Large intestine (tissue), 12 donors: ENCODE data around the gene PTP4A1. TPM values are rescaled to one million over a fixed set of nuclear protein-coding genes. Genes with fewer than 3 reads are reported as not detected.
"Not testable (repeated sequence)": the region's sequence is repeated elsewhere in the genome, so short reads cannot be mapped to it uniquely, and the experiment has no call there.

ENCODE experiments used
- DNase-seq, 2 donors: peaks; one replicate each; pipeline versions ENCODE4 v3.0.0 to v3.0.0-alpha.2; 2013
- H3K27ac ChIP-seq: one replicate; pipeline ENCODE4 v1.5.1; 2013; ENCODE audit warnings: low read length
- H3K27me3 ChIP-seq: 2 replicates; pipeline ENCODE4 v1.6.1; 2013; ENCODE audit warnings: low read length; ENCODE audit not compliant: control insufficient read depth, insufficient read depth
- H3K36me3 ChIP-seq: 2 replicates; pipeline ENCODE4 v1.6.1; 2013; ENCODE audit warnings: low read length; ENCODE audit not compliant: control insufficient read depth, insufficient read depth
- H3K4me1 ChIP-seq: one replicate; pipeline ENCODE4 v1.6.1; 2013; ENCODE audit warnings: low read length; ENCODE audit not compliant: control insufficient read depth, insufficient read depth
- H3K4me3 ChIP-seq: one replicate; pipeline ENCODE4 v1.5.1; 2013; ENCODE audit warnings: low read length
- H3K9me3 ChIP-seq: one replicate; pipeline ENCODE4 v1.6.1; 2013; ENCODE audit warnings: mild to moderate bottlenecking, low read depth, low read length, moderate library complexity; ENCODE audit not compliant: control insufficient read depth
- WGBS: methylation state at CpG from one replicate; pipeline ENCODE4 v1.1.5; 2013; ENCODE audit warnings: low lambda C conversion rate; ENCODE audit not compliant: insufficient coverage; 5-methylcytosine and 5-hydroxymethylcytosine counted together
- long read RNA-seq, 11 donors: transcript quantifications; one replicate each; lab custom pipeline, GENCODE V29; 2026
- polyA plus RNA-seq: library from polyadenylated mRNA; unstranded; fragments of 120-200 nt; gene quantifications from one replicate; pipeline ENCODE4 v1.2.1, GENCODE V29; 2013

Gene PTP4A1
- 87.9 TPM for polyA plus RNA-seq
- long read RNA-seq, donor 1, transcript PTP4A1-203 (5 exons, 2,203 nt): major isoform, 11 of 11 reads
- long read RNA-seq, donor 1, partial matches to known transcripts: 0 of 11 reads
- long read RNA-seq, donor 1, other reads (novel, unspliced or antisense): 0 of 11 reads
- long read RNA-seq, donor 2, transcript PTP4A1-203 (5 exons, 2,203 nt): major isoform, 14 of 14 reads
- long read RNA-seq, donor 2, partial matches to known transcripts: 0 of 14 reads
- long read RNA-seq, donor 2, other reads (novel, unspliced or antisense): 0 of 14 reads
- long read RNA-seq, donor 3, transcript PTP4A1-203 (5 exons, 2,203 nt): major isoform, 23 of 23 reads
- long read RNA-seq, donor 3, partial matches to known transcripts: 0 of 23 reads
- long read RNA-seq, donor 3, other reads (novel, unspliced or antisense): 0 of 23 reads
- long read RNA-seq, donor 4, partial matches to known transcripts: 0 of 3 reads
- long read RNA-seq, donor 4, other reads (novel, unspliced or antisense): 0 of 3 reads
- long read RNA-seq, donor 5, transcript PTP4A1-203 (5 exons, 2,203 nt): major isoform, 5 of 5 reads
- long read RNA-seq, donor 5, partial matches to known transcripts: 0 of 5 reads
- long read RNA-seq, donor 5, other reads (novel, unspliced or antisense): 0 of 5 reads
- long read RNA-seq, donor 6, transcript PTP4A1-203 (5 exons, 2,203 nt): major isoform, 11 of 11 reads
- long read RNA-seq, donor 6, partial matches to known transcripts: 0 of 11 reads
- long read RNA-seq, donor 6, other reads (novel, unspliced or antisense): 0 of 11 reads
- long read RNA-seq, donor 7, transcript PTP4A1-203 (5 exons, 2,203 nt): major isoform, 8 of 8 reads
- long read RNA-seq, donor 7, partial matches to known transcripts: 0 of 8 reads
- long read RNA-seq, donor 7, other reads (novel, unspliced or antisense): 0 of 8 reads
- long read RNA-seq, donor 8, transcript PTP4A1-203 (5 exons, 2,203 nt): major isoform, 25 of 36 reads
- long read RNA-seq, donor 8, partial matches to known transcripts: 11 of 36 reads
- long read RNA-seq, donor 8, other reads (novel, unspliced or antisense): 0 of 36 reads
- long read RNA-seq, donor 9, transcript PTP4A1-203 (5 exons, 2,203 nt): major isoform, 11 of 70 reads
- long read RNA-seq, donor 9, partial matches to known transcripts: 59 of 70 reads
- long read RNA-seq, donor 9, other reads (novel, unspliced or antisense): 0 of 70 reads
- long read RNA-seq, donor 10, transcript PTP4A1-203 (5 exons, 2,203 nt): major isoform, 15 of 136 reads
- long read RNA-seq, donor 10, partial matches to known transcripts: 121 of 136 reads
- long read RNA-seq, donor 10, other reads (novel, unspliced or antisense): 0 of 136 reads
- long read RNA-seq, donor 11, transcript PTP4A1-203 (5 exons, 2,203 nt): major isoform, 6 of 6 reads
- long read RNA-seq, donor 11, partial matches to known transcripts: 0 of 6 reads
- long read RNA-seq, donor 11, other reads (novel, unspliced or antisense): 0 of 6 reads

DNA sequence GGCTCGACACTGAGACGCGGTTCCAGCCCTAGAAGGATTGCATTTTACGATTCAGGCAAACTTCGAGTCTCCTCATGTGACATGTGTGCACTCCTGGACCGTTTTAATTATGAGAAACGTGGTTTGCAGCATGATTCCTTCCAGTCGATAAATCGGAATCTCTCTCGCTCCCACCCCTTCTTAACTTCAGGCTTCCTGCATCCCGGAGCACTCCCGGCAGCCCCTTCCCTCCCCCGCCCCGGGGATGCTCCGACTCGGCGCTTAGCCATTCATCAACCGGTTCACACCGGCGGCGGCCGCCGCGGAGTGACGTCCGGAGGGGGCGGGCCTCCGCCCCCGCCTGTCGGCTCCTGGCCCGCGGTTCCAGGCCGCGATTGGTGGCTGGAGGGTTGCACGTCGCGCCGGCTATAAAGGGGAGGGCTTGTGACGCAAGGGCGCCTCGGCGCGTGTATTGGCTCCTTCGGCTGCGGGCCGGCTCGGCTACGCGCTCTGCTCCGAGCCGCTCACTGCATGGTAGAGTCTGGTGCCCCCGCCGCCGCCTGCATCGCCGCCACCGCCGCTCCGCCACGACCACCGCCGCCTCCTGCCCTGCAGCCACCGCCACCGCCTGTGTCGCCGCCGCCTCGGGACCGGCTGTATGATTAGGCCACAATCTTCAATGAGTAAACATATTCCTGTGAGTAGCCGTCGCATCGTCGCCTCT, at the start of gene PTP4A1, which contains the start of gene LOC128125822:
Gene PTP4A1, plus strand, starts transcription at position 437 of the 703 bp plus-strand sequence. CDS start 4,401 bp downstream, outside the sequence.
Gene LOC128125822, plus strand, starts transcription at position 437 of the 703 bp plus-strand sequence.
- Histone ChIP-seq H3K9me3 (no peaks in the 10 kb centered on the region), H3K27ac (peak within 1 kb of the TSS; percentile 100), H3K36me3 (peaks cover 11% of the 10 kb centered on the region), H3K4me3 (peak within 1 kb of the TSS; percentile 94), H3K27me3 (no peaks in the 10 kb centered on the region), H3K4me1 (peaks cover 21% of the 10 kb centered on the region)
- DNase-seq: peak; percentile 98 to 99
- WGBS: 0% methylated on average over 2 of the region's 73 CpGs

DNA sequence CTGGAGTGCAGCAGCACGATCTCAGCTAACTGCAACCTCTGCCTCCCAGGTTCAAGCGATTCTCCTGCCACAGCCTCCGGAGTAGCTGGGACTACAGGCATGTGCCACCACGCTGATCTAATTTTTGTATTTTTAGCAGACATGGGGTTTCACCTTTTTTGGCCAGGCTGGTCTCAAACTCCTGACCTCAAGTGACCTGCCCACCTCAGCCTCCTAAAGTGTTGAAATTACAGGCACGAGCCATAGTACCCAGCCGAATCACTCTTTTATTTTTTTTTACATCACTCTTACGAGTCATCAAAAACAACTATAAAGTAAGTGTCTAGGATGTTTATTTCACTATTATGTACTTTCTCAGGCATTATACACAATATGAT, 49.4 kb upstream of the PTP4A1 start:
- WGBS: 60% methylated on average over 1 of the region's 7 CpGs
- not testable (repeated sequence) for H3K9me3 ChIP-seq, H3K4me3 ChIP-seq, H3K36me3 ChIP-seq, H3K27ac ChIP-seq, DNase-seq, H3K27me3 ChIP-seq, H3K4me1 ChIP-seq

DNA sequence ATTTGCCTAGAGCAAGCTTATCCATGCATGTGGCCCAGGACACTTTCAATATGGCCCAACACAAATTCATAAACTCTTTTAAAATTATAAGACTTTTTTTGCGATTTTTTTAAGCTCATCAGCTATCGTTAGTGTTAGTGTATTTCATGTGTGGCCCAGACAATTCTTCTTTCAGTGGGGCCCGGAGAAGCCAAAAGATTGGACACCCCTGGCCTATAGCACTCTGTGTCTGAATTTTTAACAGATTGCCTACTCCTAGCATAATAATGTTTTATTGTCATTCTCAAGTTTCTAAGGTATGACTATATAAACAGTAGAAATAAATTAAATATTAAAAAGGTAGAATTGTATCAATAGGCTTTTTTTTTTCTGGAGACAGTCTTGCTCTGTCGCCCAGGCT, 48.6 kb upstream of the PTP4A1 start:
- Histone ChIP-seq H3K27ac (no peak overlapping the region), H3K27me3 (no peaks in the 10 kb centered on the region)

DNA sequence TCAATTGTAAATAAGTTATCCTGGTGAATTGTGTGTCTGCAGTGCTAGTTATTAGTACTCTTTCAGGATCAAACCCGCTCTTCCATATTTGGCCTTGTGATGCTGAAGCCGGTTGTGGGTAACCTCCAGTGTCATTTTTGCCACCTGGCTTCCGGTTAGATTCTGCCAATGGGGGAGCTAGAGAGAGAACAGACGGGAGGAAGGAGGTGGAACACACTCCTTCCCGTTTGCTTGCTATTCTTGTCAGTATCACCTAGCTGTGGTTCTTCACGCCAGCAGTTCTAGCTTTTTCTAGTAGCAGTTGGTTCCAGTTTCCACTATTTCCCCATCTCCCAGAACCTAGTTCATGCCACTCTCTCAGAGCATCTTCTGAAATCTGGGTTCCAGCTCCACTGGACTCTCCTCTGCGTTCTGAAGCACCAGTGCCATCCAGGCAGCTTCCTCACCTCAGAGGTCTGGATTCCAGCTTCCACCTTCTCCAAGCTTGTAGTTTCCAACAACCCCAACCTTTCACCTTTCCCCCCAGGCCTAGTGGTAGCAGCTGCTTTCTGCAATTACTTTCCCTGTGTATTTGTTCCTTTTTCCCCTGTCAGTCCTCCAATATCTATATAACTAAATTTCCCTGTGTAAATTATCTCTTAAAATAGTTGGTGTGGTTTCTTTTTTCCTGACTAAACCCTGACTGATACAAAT, 46.9 kb upstream of the PTP4A1 start:
- no peak overlapping the region for H3K27ac ChIP-seq
- no peak overlapping the region for H3K4me3 ChIP-seq
- WGBS: 100% methylated on average over 1 of the region's 7 CpGs
- DNase-seq: no peak
- no peaks in the 10 kb centered on the region for H3K27me3 ChIP-seq
- H3K36me3 ChIP-seq: no peaks in the 10 kb centered on the region
- H3K9me3 ChIP-seq: no peaks in the 10 kb centered on the region
- H3K4me1 ChIP-seq: peaks cover 4% of the 10 kb centered on the region

More for the DNA sequence above, 48.6 kb upstream of the PTP4A1 start:
- Histone ChIP-seq H3K4me3 (no peak overlapping the region), H3K4me1 (peaks cover 4% of the 10 kb centered on the region), H3K36me3 (no peaks in the 10 kb centered on the region), H3K9me3 (no peaks in the 10 kb centered on the region)
- 100% methylated on average over 2 of the region's 4 CpGs for WGBS
- DNase-seq: no peak

DNA sequence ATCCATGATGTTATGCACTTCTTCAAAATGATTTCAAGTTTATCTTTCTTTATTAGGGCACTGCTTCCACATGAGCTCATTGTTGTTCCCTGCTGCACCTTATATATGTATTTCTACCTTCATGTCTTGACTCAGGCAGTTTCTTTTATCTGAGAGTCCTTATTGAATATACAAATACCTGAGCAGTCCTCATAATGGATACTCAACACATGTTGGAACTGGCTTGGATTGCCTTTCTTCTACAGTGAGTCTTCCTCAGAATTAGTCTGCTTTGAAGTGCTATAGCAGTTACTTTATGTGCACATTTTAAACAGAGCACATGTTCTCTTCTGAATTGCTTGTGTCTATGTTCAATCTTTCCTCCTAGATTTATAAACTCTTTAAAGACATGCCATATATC, 45.3 kb upstream of the PTP4A1 start:
- Histone ChIP-seq H3K27ac (no peak overlapping the region), H3K9me3 (no peaks in the 10 kb centered on the region), H3K4me3 (no peak overlapping the region), H3K27me3 (no peaks in the 10 kb centered on the region), H3K36me3 (no peaks in the 10 kb centered on the region), H3K4me1 (peaks cover under 1% of the 10 kb centered on the region)
- no peak for DNase-seq

DNA sequence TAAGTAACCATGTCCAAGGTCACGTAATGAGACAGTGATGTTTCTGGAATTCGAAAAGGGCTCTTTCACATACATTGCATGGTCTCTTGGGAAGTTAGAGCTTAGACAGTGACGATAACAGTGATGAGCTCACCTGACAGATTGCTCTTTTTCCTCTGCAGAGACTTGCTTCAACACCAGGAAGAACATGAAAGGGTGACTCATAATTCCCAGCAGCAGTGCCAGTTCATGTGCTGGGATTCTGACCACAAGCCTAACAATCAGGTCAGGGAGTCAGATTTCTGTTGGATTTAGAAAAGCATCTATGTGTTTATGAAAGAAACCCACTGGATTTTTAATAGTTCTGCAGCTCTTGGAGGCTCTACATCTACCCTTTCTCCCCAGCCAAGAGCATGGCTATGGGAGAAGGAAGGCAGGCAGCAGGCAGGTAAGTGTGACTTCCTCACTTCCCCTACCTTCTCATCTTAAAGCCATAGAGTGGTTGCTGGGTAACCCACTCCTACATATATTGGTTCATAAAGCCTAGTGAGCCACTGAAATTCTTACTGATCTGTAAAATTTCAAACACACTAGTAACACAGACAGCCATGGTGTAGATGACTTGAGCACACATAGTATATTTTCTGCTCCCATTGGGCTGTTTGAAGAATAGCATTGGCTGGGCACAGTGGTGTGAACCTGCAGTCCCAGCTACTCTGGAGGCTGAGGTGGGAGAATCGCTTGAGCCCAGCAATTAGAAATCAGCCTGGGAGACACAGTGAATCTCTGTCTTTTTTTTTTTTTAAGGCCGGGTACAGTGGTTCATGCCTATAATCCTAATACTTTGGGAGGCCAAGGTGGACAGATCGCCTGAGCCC, 44.4 kb upstream of the PTP4A1 start:
- peak; percentile 75 to 86 for DNase-seq
- Histone ChIP-seq H3K9me3 (no peaks in the 10 kb centered on the region), H3K27me3 (no peaks in the 10 kb centered on the region), H3K27ac (peak overlapping the region; percentile 41), H3K36me3 (no peaks in the 10 kb centered on the region), H3K4me3 (no peak overlapping the region), H3K4me1 (no peaks in the 10 kb centered on the region)
- WGBS: no CpG with 5 or more reads among the region's 6 CpGs

DNA sequence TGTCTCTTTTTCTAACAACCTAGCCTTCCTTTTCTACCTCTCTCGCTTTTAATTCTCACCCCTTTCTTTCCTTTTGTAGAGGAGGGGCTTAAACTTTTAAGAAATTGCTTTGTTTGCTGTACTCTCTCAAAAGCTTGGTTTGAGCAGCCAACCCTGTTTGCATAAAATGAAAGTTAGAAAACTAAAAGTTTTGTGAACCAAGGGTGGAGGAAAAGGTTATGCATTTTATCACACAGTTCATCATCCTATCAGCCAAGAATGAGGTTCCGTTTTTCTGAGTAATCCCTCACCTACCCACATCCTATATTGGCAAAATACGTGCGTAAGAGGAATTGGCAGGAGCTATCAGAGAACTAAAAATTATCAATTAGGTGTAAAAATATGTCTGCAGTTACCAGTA, 42.8 kb upstream of the PTP4A1 start:
- Histone ChIP-seq H3K27ac (no peak overlapping the region), H3K4me3 (no peak overlapping the region), H3K9me3 (no peaks in the 10 kb centered on the region), H3K4me1 (no peaks in the 10 kb centered on the region), H3K36me3 (no peaks in the 10 kb centered on the region), H3K27me3 (no peaks in the 10 kb centered on the region)
- no peak for DNase-seq
- WGBS: 80% methylated on average over 1 of the region's 4 CpGs

DNA sequence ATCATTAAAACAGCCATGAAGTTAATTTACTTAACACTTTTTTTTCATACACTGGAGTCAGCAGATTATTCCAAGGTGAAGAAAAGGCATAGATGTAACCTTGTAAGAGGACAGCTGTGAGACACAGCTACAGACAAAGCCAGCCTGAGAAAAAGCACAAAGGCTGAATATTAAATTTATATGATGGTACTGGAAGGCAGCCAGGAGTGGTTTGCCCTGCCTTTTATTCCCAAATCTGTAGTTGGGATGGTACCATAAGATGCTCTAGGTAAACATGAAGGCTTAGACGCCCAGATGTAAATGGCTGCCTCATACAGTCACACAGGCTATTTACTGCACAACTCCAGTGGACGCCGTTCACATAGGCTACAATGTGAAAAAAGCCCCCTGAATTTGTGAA, 42.1 kb upstream of the PTP4A1 start:
- Histone ChIP-seq H3K4me3 (no peak overlapping the region), H3K27me3 (no peaks in the 10 kb centered on the region), H3K27ac (no peak overlapping the region), H3K36me3 (no peaks in the 10 kb centered on the region), H3K4me1 (no peaks in the 10 kb centered on the region), H3K9me3 (no peaks in the 10 kb centered on the region)
- DNase-seq: no peak
- no CpG with 5 or more reads among the region's 3 CpGs for WGBS
